SU-DHL-6 (cell line): Measurements from ENCODE around the gene KSR2.

Source experiments
- EZH2phosphoT487 ChIP-seq: fragments of 200-600 bp; sonication (generic), shearing (Covaris generic); conservative IDR thresholded peaks from 2 replicates; pipeline ENCODE4 v1.6.1; 2018; ENCODE audit warnings: mild to moderate bottlenecking, antibody characterized with exemption, low read length, moderate library complexity, mixed read lengths
- TF ChIP-seq, protein P1 (sequence below): fragments of 200-600 bp; sonication (generic); IDR thresholded peaks from one replicate; pipeline ENCODE4 v1.5.1; 2017; ENCODE audit warnings: antibody characterized with exemption, mild to moderate bottlenecking, low read length, moderate library complexity; ENCODE audit not compliant: insufficient read depth, poor library complexity, severe bottlenecking

DNA sequence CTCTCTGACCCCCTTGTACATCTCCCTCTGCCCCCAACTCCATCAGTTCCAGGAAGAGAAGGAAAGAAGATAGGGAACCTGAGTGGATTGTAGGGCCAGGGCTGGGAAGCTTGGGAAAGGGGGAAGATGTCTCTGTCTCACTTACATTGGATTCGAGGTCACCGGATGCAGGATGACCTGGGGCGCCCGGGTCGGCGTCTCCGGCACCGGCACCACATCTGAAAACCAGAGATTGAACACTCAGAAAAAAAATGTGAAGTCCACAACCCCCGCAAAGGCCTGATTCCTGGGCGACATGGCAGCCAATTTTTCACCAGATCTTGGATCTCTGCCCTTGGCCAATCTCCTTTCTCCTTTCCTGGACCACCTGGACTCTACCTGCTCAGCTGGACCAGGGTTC lies 438.0 kb downstream of the KSR2 start:
- TF ChIP-seq, protein P1, sequence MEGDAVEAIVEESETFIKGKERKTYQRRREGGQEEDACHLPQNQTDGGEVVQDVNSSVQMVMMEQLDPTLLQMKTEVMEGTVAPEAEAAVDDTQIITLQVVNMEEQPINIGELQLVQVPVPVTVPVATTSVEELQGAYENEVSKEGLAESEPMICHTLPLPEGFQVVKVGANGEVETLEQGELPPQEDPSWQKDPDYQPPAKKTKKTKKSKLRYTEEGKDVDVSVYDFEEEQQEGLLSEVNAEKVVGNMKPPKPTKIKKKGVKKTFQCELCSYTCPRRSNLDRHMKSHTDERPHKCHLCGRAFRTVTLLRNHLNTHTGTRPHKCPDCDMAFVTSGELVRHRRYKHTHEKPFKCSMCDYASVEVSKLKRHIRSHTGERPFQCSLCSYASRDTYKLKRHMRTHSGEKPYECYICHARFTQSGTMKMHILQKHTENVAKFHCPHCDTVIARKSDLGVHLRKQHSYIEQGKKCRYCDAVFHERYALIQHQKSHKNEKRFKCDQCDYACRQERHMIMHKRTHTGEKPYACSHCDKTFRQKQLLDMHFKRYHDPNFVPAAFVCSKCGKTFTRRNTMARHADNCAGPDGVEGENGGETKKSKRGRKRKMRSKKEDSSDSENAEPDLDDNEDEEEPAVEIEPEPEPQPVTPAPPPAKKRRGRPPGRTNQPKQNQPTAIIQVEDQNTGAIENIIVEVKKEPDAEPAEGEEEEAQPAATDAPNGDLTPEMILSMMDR = no peak
- no peak for TF ChIP-seq EZH2phosphoT487
